Measurements from ENCODE around the gene BCKDHB. TPM values are rescaled to one million over a fixed set of nuclear protein-coding genes. Genes with fewer than 3 reads are reported as not detected.
A peak's percentile ranks its signal among the peaks of the same experiment; 100 is the strongest.

The BCKDHB gene
- total RNA-seq, 6 experiments from 2014 or later = 16.7 to 20.2 (median 18.7) TPM

DNA sequence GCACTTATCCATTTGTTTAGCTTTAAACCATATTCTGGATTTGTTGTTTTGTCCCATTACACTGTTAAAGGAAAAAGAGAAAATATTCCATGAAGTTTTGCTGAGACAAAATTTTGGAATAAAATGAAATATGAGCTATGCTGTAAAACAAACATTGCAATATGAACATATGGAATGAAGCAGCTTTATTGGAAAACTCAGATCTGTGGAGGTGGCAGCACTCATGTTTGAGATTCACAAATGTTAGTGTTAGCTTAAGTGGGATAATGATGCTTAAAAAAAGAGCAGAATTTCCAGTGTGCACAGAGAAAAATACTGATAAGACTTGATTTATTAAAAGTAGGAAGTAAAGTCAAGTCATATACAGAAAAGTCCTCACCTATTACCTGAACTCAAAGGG is 196.2 kb downstream of the BCKDHB start:
- Mint-ChIP-seq H3K9me3 (no peaks in the 10 kb centered on the region), H3K27ac (no peak overlapping the region), H3K27me3 (ENCODE audit: insufficient read depth) (no peaks in the 10 kb centered on the region), H3K4me3 (no peak overlapping the region), H3K36me3 (ENCODE audit: low read depth) (peaks cover 5% of the 10 kb centered on the region; the same call in 1 of the 2 replicates), H3K4me1 (ENCODE audit: low read depth) (peaks cover 11% of the 10 kb centered on the region)
- DNase-seq = no peak
- TF ChIP-seq, protein P1, sequence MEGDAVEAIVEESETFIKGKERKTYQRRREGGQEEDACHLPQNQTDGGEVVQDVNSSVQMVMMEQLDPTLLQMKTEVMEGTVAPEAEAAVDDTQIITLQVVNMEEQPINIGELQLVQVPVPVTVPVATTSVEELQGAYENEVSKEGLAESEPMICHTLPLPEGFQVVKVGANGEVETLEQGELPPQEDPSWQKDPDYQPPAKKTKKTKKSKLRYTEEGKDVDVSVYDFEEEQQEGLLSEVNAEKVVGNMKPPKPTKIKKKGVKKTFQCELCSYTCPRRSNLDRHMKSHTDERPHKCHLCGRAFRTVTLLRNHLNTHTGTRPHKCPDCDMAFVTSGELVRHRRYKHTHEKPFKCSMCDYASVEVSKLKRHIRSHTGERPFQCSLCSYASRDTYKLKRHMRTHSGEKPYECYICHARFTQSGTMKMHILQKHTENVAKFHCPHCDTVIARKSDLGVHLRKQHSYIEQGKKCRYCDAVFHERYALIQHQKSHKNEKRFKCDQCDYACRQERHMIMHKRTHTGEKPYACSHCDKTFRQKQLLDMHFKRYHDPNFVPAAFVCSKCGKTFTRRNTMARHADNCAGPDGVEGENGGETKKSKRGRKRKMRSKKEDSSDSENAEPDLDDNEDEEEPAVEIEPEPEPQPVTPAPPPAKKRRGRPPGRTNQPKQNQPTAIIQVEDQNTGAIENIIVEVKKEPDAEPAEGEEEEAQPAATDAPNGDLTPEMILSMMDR (IDR thresholded peaks at IDR 0.05) = no peak

DNA sequence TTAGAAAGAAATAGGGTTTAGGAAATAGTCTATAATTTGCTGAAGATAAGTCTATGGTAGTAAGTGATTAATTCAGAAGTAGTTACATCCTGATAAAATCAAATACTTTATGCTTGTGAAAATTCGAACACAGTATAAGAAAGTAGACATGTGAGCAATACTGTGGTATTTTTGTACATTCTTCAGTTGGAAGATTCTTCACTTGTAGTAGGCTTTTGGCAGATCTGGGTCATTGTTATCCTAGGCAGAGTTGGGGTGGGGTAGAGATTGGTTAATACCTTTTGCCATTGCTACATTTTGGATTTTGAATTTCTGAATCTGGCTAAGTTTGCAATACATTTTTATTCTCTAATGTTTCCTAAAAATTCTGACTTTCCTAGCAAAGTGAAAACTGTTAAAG is 197.5 kb downstream of the BCKDHB start:
- Mint-ChIP-seq H3K4me3 (no peak overlapping the region), H3K27ac (no peak overlapping the region), H3K36me3 (ENCODE audit: low read depth) (no peaks in the 10 kb centered on the region; the same call in 1 of the 2 replicates), H3K4me1 (ENCODE audit: low read depth) (peaks cover 11% of the 10 kb centered on the region), H3K9me3 (no peaks in the 10 kb centered on the region), H3K27me3 (ENCODE audit: insufficient read depth) (no peaks in the 10 kb centered on the region)
- TF ChIP-seq, protein P1 (IDR thresholded peaks at IDR 0.05) = no peak
- DNase-seq = no peak

DNA sequence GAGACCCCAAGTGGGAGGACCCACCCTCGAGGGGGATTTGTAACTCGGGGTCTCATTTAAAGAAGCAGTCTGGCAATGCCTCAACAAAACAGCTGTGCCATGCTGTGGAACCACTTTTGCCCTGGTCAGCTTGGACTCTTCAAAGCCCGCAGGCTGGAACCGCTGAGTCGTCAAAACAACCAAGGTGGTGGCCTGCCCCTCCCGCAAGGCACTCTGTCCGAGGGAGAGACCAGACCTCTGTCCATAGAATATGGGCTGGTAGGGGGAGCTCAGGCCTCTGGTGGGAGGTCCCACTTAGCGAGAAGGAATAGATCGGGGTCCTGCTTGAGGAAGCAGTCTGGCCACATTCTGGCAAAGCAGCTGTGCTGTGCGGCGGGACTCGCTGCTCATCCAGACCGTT is 208.1 kb downstream of the BCKDHB start:
- TF ChIP-seq, protein P1 (IDR thresholded peaks at IDR 0.05) = no peak
- H3K9me3 Mint-ChIP-seq = peaks cover 5% of the 10 kb centered on the region
- H3K27me3 Mint-ChIP-seq (ENCODE audit: insufficient read depth) = no peaks in the 10 kb centered on the region
- peaks cover 6% of the 10 kb centered on the region for H3K36me3 Mint-ChIP-seq (ENCODE audit: low read depth)
- H3K4me3 Mint-ChIP-seq = no peak overlapping the region
- H3K27ac Mint-ChIP-seq = no peak overlapping the region
- peaks cover 15% of the 10 kb centered on the region for H3K4me1 Mint-ChIP-seq (ENCODE audit: low read depth)
- DNase-seq = no peak

DNA sequence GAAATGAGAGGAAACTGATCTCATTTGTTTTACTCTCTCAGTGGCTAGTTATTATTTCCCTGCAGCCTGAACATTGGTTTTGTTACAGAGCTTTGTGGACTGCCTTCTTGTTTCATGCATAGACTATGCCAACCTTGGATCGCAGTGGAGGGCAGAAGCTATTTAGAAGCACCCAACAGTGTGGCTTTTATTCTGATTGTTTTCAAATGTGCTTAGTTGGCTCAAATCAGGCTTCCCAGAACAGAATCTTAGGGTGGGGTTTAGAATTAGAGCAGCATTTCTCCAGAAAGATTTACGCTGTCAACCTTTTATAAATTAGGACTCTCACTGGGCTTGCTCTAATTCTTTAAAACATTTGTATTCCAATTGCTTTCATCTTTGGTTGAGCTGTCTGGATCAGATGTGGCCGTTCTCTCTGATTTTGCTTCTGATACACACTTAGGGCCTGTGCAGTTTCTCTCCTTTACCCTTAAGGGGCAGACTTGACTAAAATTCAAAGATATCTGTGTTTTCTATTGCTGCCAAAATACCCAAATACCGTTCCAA is 210.3 kb downstream of the BCKDHB start:
- H3K27ac Mint-ChIP-seq = no peak overlapping the region
- no peak for DNase-seq
- H3K4me1 Mint-ChIP-seq (ENCODE audit: low read depth) = peaks cover 15% of the 10 kb centered on the region

DNA sequence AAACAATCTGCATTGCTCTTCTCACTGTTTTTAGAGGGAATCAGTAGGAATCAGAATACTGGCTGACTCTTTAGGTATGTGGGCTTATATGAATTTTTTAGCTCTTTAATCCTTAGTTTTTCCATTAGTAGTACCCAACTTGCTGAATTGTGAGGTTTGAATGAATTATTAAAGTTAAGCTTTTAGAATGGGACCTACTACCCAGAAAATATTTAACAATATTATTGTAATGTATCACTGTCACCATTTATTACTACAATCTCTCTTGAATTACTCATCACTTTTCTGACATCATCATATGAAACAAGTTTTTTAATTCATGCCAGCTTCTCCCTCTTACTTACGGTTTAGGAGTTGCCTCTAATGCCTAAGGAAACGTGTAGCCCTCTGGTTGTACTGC is 212.7 kb downstream of the BCKDHB start:
- Mint-ChIP-seq H3K36me3 (ENCODE audit: low read depth) (no peaks in the 10 kb centered on the region), H3K27me3 (ENCODE audit: insufficient read depth) (no peaks in the 10 kb centered on the region), H3K4me1 (ENCODE audit: low read depth) (peaks cover 6% of the 10 kb centered on the region), H3K9me3 (no peaks in the 10 kb centered on the region), H3K4me3 (no peak overlapping the region), H3K27ac (no peak overlapping the region)
- TF ChIP-seq, protein P1 (IDR thresholded peaks at IDR 0.05) = no peak
- DNase-seq = no peak

More for the DNA sequence above, 210.3 kb downstream of the BCKDHB start:
- Mint-ChIP-seq H3K36me3 (ENCODE audit: low read depth) (peaks cover 6% of the 10 kb centered on the region; the same call in 1 of the 2 replicates), H3K9me3 (peaks cover 5% of the 10 kb centered on the region), H3K4me3 (no peak overlapping the region), H3K27me3 (ENCODE audit: insufficient read depth) (no peaks in the 10 kb centered on the region)
- TF ChIP-seq, protein P1 (IDR thresholded peaks at IDR 0.05) = peak; percentile 39; the same call in 1 of the 2 replicates

Measured in HFFc6 (cell line).